HCT116 (cell line): ENCODE results near the gene LRCH1.

Experiments used
- CTCF ChIP-seq, 3 experiments: fragments of 200-600 bp in 1 of 3; sonication (generic) in 1 of 3; IDR thresholded peaks in 2 of 3; conservative IDR thresholded peaks in 1 of 3; 2 replicates each; pipeline ENCODE4 v1.5.1; 2012 to 2017; ENCODE audit warnings: low read depth in 2 of 3, low read length in 2 of 3, antibody characterized with exemption in 1 of 3, borderline replicate concordance in 1 of 3, control low read depth in 1 of 3, mild to moderate bottlenecking in 1 of 3, mixed read lengths in 1 of 3, mixed run types in 1 of 3, moderate library complexity in 1 of 3; ENCODE audit not compliant: insufficient read depth in 1 of 3
- ELF1 ChIP-seq: IDR thresholded peaks from 2 replicates; pipeline ENCODE4 v1.6.1; 2012; ENCODE audit warnings: low read depth, borderline replicate concordance
- EZH2 ChIP-seq: fragments of 200-600 bp; sonication (generic); IDR thresholded peaks from 2 replicates; pipeline ENCODE4 v1.6.1; 2017; ENCODE audit warnings: antibody characterized with exemption, mixed run types
- FOSL1 ChIP-seq: IDR thresholded peaks from 2 replicates; pipeline ENCODE4 v1.6.1; 2012; ENCODE audit warnings: low read depth
- POLR2A ChIP-seq: IDR thresholded peaks from 2 replicates; pipeline ENCODE4 v1.7.0; 2011; ENCODE audit warnings: borderline replicate concordance; ENCODE audit not compliant: insufficient read depth, insufficient read length; ENCODE audit errors: extremely low read depth
- POLR2AphosphoS5 ChIP-seq: IDR thresholded peaks from 2 replicates; pipeline ENCODE4 v1.6.1; 2011; ENCODE audit warnings: mild to moderate bottlenecking, low read depth, low read length, moderate library complexity
- RAD21 ChIP-seq: IDR thresholded peaks from 2 replicates; pipeline ENCODE4 v1.6.1; 2012; ENCODE audit warnings: low read depth, mild to moderate bottlenecking
- REST ChIP-seq: IDR thresholded peaks from 2 replicates; pipeline ENCODE4 v1.6.1; 2012; ENCODE audit warnings: low read depth
- ZBTB33 ChIP-seq: IDR thresholded peaks from 2 replicates; pipeline ENCODE4 v1.6.1; 2011; ENCODE audit warnings: mild to moderate bottlenecking, low read length, moderate library complexity; ENCODE audit not compliant: insufficient replicate concordance; ENCODE audit errors: extremely low read depth

- TF ChIP-seq ZBTB33 (no peak), FOSL1 (no peak), CTCF (IDR thresholded peaks at IDR 0.05 in 2 of 3, conservative IDR thresholded peaks at IDR 0.05 in 1 of 3; ENCODE audit: borderline replicate concordance in 1 of 3, insufficient read depth in 1 of 3, low read depth in 2 of 3, low read length in 2 of 3) (no peak), POLR2AphosphoS5 (no peak), POLR2A (no peak), ELF1 (no peak), REST (no peak), RAD21 (no peak), EZH2 (no peak)
Observed at GRCh38 chr13:46598140-46598819, 45.3 kb downstream of the LRCH1 start.
